Measurements from ENCODE around the gene LIPE.

The LIPE gene, protein sequence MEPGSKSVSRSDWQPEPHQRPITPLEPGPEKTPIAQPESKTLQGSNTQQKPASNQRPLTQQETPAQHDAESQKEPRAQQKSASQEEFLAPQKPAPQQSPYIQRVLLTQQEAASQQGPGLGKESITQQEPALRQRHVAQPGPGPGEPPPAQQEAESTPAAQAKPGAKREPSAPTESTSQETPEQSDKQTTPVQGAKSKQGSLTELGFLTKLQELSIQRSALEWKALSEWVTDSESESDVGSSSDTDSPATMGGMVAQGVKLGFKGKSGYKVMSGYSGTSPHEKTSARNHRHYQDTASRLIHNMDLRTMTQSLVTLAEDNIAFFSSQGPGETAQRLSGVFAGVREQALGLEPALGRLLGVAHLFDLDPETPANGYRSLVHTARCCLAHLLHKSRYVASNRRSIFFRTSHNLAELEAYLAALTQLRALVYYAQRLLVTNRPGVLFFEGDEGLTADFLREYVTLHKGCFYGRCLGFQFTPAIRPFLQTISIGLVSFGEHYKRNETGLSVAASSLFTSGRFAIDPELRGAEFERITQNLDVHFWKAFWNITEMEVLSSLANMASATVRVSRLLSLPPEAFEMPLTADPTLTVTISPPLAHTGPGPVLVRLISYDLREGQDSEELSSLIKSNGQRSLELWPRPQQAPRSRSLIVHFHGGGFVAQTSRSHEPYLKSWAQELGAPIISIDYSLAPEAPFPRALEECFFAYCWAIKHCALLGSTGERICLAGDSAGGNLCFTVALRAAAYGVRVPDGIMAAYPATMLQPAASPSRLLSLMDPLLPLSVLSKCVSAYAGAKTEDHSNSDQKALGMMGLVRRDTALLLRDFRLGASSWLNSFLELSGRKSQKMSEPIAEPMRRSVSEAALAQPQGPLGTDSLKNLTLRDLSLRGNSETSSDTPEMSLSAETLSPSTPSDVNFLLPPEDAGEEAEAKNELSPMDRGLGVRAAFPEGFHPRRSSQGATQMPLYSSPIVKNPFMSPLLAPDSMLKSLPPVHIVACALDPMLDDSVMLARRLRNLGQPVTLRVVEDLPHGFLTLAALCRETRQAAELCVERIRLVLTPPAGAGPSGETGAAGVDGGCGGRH

DNA sequence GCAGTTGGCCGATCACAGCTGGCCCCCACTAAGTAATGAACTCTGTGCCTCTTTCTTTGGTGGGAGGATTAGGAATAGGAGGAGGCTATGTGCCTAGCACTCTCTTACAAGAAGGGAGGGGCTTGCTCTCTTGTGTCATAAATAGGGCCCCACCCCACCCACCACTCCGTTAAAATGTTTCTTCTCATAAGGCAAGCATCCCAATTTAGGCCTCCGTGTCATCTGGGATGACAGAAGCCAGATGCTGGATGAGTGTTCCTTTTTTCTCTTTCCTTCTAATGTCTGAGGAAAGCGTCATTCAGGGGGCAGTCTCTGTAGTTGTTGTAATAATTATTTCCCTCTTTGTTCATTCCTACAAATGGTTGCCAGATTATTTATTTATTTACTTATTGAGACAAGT lies at the start of gene LIPE:
LIPE (minus strand) TSS at position 76 of the 400 bp plus-strand sequence. CDS start 239 bp downstream, outside the sequence.
- no peak for DNase-seq (ENCODE audit: low read depth)
- TF ChIP-seq, protein P1, sequence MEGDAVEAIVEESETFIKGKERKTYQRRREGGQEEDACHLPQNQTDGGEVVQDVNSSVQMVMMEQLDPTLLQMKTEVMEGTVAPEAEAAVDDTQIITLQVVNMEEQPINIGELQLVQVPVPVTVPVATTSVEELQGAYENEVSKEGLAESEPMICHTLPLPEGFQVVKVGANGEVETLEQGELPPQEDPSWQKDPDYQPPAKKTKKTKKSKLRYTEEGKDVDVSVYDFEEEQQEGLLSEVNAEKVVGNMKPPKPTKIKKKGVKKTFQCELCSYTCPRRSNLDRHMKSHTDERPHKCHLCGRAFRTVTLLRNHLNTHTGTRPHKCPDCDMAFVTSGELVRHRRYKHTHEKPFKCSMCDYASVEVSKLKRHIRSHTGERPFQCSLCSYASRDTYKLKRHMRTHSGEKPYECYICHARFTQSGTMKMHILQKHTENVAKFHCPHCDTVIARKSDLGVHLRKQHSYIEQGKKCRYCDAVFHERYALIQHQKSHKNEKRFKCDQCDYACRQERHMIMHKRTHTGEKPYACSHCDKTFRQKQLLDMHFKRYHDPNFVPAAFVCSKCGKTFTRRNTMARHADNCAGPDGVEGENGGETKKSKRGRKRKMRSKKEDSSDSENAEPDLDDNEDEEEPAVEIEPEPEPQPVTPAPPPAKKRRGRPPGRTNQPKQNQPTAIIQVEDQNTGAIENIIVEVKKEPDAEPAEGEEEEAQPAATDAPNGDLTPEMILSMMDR (IDR thresholded peaks at IDR 0.05; ENCODE audit: insufficient read depth, low read depth, low read length, missing control alignments) = no peak
- no peak within 1 kb of the TSS for H3K4me3 ChIP-seq (ENCODE audit: low read length)

DNA sequence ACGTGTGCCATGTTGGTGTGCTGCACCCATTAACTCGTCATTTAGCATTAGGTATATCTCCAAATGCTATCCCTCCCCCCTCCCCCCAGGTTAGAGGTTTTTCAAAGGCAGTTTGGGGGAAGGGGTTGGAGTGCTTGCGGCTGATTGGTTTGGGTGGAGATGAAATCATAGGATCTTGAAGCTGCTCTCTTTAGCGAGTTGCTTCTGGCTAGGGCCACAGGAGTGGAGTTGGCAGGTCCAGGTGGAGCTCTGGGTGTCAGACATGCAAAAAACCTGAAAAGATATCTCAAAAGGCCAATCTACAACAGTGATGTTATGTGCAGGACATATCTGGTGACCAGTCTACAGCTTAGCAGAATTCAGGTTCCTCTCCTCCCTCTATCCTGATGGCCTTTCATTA lies 48.2 kb upstream of the LIPE start:
- TF ChIP-seq, protein P1 (IDR thresholded peaks at IDR 0.05; ENCODE audit: insufficient read depth, low read depth, low read length, missing control alignments) = no peak
- no peak overlapping the region for H3K4me3 ChIP-seq (ENCODE audit: low read length)
- DNase-seq (ENCODE audit: low read depth) = no peak

DNA sequence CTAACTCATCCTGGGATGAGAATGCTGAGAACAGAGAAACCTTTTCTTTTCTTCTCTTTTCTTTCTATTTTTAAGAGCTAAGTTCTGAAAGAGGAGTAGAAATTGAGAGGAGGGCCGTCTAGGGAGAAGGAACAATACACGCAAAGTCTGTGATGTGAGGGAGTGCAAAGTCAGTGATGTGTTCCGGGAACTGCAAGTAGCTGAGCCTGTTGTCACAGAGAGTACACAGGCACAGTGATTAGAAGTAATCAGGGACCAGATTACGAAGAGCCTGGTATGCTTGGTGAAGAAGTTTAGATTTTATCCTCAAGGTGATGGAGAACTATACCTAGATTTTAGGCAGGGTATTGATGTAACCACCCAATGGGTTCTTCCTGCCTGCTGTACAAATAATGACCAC lies 47.6 kb upstream of the LIPE start:
- DNase-seq (ENCODE audit: low read depth) = no peak
- no peak overlapping the region for H3K4me3 ChIP-seq (ENCODE audit: low read length)
- TF ChIP-seq, protein P1 (IDR thresholded peaks at IDR 0.05; ENCODE audit: insufficient read depth, low read depth, low read length, missing control alignments) = no peak

DNA sequence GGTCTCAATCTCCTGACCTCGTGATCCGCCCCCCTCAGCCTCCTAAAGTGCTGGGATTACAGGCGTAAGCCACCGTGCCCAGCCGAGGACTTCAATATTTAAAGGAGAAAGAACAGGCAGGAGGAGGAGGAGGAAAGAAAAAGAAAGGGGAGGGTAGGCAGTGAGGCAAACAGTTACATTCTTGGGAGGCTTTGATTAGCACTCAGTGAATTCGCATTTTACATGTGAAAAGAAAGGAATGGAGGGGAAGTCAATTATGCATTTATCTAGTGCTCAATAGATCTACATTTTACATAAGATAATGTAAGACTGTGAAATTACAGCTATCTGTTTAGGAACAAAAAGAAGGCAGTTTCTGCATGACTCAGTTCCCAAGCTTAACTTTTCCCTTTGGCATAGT lies 46.5 kb upstream of the LIPE start:
- TF ChIP-seq, protein P1 (IDR thresholded peaks at IDR 0.05; ENCODE audit: insufficient read depth, low read depth, low read length, missing control alignments) = no peak
- no peak overlapping the region for H3K4me3 ChIP-seq (ENCODE audit: low read length)
- DNase-seq (ENCODE audit: low read depth) = no peak

DNA sequence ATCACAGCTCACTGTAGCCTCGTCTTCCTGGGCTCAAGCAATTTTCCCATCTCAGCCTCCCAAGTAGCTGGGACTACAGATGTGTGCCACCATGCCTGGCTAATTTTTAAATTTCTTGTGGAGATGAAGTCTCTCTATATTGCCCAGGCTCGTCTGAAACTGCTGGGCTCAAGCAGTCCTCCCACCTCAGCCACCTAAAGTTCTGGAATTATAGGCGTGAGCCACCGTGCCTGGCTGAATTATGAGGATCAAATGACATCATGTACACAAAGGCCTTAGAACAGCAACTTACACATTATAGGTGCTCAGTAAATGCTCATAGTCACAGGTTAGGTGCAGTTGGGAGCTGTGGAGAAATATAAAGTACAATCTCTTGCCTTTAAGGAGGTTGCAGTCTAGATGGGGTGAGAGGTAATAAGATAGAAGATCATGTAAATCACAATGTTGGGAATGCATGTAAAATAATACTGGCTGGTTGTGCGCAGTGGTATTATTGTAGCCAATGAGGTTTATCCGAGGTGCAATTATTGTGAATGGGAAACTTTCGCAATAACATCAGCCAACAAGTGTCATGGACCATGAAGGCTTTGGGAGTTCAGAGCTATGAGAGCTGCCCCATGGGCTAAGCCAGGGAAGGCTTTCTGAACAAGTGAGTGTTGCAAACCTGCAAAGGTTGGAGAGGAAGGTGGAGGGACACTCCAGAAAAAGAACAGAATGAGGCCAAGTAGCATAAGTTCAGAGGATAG lies 45.4 kb upstream of the LIPE start:
- no peak overlapping the region for H3K4me3 ChIP-seq (ENCODE audit: low read length)
- no peak for DNase-seq (ENCODE audit: low read depth)
- TF ChIP-seq, protein P1 (IDR thresholded peaks at IDR 0.05; ENCODE audit: insufficient read depth, low read depth, low read length, missing control alignments) = no peak

DNA sequence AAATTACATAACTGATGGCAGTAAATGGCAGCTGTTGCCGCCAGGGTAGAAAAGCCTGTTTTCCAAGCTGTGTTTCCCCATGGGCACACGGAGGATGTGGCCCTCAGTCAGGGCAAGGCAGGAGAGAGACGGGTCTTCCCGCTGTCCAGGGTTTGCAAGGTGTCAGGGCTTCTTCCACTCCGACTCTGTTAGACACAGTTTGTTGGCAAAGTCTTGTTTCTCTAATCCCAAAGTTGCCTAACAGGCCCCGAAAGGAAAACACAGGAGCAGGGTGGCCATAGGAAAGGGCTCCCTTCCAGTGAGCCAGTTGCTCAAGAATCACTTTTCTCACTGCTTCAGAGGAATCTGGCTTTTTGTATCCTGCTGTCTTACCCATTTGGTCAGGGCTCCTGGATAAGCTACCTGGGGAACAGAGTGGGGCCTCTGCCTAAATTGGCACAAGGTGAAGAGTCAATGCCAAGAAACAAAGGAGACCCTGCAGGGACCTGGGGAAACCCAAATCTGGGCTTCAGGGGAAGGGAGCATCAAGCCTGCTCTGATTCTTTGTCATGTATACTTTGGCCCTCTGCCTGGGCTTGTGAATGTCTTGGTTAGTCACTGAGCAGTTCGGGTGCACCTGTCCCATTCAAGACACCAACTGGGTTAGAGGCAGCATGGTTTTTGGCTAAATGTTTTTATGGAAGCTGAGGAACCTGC lies 44.5 kb upstream of the LIPE start:
- no peak overlapping the region for H3K4me3 ChIP-seq (ENCODE audit: low read length)
- peak; percentile 64 for DNase-seq (ENCODE audit: low read depth)
- TF ChIP-seq, protein P1 (IDR thresholded peaks at IDR 0.05; ENCODE audit: insufficient read depth, low read depth, low read length, missing control alignments) = no peak
